OCI-LY7 (cell line): Measurements from ENCODE around the gene ATP9B.

Source experiments
- EZH2phosphoT487 ChIP-seq: fragments of 200-600 bp; sonication (generic); IDR thresholded peaks from 2 replicates; pipeline ENCODE4 v1.6.1; 2018; ENCODE audit warnings: low read depth, borderline replicate concordance, mild to moderate bottlenecking, mixed run types, antibody characterized with exemption, low read length, moderate library complexity, mixed read lengths
- TF ChIP-seq, protein P1 (sequence below): fragments of 200-600 bp; sonication (generic); conservative IDR thresholded peaks from 2 replicates; pipeline ENCODE4 v1.5.1; 2014; ENCODE audit warnings: mild to moderate bottlenecking, antibody characterized with exemption, low read length, moderate library complexity, mixed read lengths

DNA sequence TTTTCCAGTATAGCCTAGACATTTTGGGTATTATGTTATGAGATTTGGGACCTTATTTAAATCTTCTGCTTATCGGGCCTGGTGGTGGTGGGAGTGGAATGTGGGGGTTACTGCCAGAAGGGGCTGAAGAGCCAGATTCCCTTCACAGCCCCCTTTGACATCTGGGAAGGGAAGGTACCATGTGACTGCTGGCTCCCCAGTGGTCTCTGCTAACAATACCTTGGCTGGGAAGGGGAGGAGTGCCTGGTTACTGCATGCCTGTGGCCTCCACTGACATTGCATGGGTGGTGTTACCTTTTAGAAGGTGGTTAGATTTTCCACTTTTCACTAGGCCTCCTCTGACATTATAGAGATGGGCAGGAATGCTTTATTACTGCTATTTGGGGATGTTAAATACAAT is 8.0 kb downstream of the ATP9B start:
- TF ChIP-seq, protein P1, sequence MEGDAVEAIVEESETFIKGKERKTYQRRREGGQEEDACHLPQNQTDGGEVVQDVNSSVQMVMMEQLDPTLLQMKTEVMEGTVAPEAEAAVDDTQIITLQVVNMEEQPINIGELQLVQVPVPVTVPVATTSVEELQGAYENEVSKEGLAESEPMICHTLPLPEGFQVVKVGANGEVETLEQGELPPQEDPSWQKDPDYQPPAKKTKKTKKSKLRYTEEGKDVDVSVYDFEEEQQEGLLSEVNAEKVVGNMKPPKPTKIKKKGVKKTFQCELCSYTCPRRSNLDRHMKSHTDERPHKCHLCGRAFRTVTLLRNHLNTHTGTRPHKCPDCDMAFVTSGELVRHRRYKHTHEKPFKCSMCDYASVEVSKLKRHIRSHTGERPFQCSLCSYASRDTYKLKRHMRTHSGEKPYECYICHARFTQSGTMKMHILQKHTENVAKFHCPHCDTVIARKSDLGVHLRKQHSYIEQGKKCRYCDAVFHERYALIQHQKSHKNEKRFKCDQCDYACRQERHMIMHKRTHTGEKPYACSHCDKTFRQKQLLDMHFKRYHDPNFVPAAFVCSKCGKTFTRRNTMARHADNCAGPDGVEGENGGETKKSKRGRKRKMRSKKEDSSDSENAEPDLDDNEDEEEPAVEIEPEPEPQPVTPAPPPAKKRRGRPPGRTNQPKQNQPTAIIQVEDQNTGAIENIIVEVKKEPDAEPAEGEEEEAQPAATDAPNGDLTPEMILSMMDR: no peak
- no peak for TF ChIP-seq EZH2phosphoT487
